Epithelial cell of proximal tubule (primary cell): ENCODE data around the gene SSC5D. TPM values are rescaled to one million over a fixed set of nuclear protein-coding genes. Genes with fewer than 3 reads are reported as not detected.

Source experiments
- DNase-seq: peaks from one replicate; pipeline ENCODE4 v3.0.0-alpha.2; 2011; ENCODE audit warnings: low read depth
- H3K4me3 ChIP-seq: 2 replicates; pipeline ENCODE4 v1.5.1; 2011; ENCODE audit warnings: low read depth, mild to moderate bottlenecking, low read length
- CTCF ChIP-seq: conservative IDR thresholded peaks from 2 replicates; pipeline ENCODE4 v1.5.1; 2012; ENCODE audit warnings: low read depth, mild to moderate bottlenecking, low read length
- total RNA-seq: library from RNA; depleted of rRNA; stranded (reverse); fragments of >200 nt; gene quantifications from 2 replicates; pipeline ENCODE4 v1.2.3, GENCODE V29; 2015

SSC5D gene
- total RNA-seq, 1 donor from 2014 or later, result 0.86 TPM

DNA sequence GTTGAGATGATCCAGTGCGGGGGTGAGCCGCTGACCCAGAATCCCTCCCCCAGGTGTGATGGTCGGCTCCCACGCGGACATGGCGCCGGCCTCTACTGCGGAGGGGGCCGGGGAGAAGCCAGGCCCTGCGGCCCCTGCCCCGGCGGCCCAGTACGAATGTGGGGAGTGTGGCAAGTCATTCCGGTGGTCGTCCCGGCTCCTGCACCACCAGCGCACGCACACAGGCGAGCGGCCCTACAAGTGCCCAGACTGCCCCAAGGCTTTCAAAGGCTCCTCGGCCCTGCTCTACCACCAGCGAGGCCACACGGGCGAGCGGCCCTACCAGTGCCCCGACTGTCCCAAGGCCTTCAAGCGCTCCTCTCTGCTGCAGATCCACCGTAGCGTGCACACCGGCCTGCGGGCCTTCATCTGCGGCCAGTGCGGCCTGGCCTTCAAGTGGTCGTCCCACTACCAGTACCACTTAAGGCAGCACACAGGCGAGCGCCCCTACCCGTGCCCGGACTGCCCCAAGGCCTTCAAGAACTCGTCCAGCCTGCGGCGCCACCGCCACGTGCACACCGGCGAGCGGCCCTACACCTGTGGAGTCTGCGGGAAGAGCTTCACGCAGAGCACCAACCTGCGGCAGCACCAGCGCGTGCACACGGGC, 7.0 kb upstream of the SSC5D start:
- no peak overlapping the region for H3K4me3 ChIP-seq
- no peak for DNase-seq
- TF ChIP-seq CTCF, result no peak

GRCh38 chr19:55481794-55482155, 6.5 kb upstream of the SSC5D start:
- no peak for TF ChIP-seq CTCF

GRCh38 chr19:55482156-55482961, 5.9 kb upstream of the SSC5D start:
- H3K4me3 ChIP-seq, result no peak overlapping the region
- TF ChIP-seq CTCF, result no peak
- DNase-seq, result no peak

More at GRCh38 chr19:55481794-55482155, 6.5 kb upstream of the SSC5D start:
- DNase-seq, result no peak
- H3K4me3 ChIP-seq, result no peak overlapping the region

- H3K4me3 ChIP-seq, result no peak overlapping the region
- TF ChIP-seq CTCF, result no peak
- no peak for DNase-seq
These were observed 5.1 kb upstream of the SSC5D start for GRCh38 chr19:55482967-55483705.

GRCh38 chr19:55483706-55484592, 4.3 kb upstream of the SSC5D start:
- no peak for TF ChIP-seq CTCF
- H3K4me3 ChIP-seq, result peak overlapping the region; percentile 76
- DNase-seq, result no peak
